ENCODE data around the gene PURA.
A peak's percentile ranks its signal among the peaks of the same experiment; 100 is the strongest.

Gene PURA

GRCh38 chr5:140113699-140114263, at the start of gene PURA:
PURA (plus strand) TSS chr5:140114109; CDS start chr5:140114182, 73 bp downstream.
- Histone ChIP-seq H3K4me3 (ENCODE audit: low read length) (peak within 1 kb of the TSS; percentile 68), H3K9me3 (ENCODE audit: low read length) (no peaks in the 10 kb centered on the region), H3K27me3 (ENCODE audit: insufficient read depth, low read length) (peaks cover 47% of the 10 kb centered on the region), H3K36me3 (ENCODE audit: insufficient read depth, low read length) (no peaks in the 10 kb centered on the region), H3K4me1 (ENCODE audit: insufficient read depth, low read length) (peaks cover 36% of the 10 kb centered on the region), H2AFZ (ENCODE audit: low read depth, low read length) (peak within 1 kb of the TSS; percentile 63)

- Histone ChIP-seq H3K4me1 (ENCODE audit: insufficient read depth, low read length) (no peaks in the 10 kb centered on the region), H3K9me3 (ENCODE audit: low read length) (no peaks in the 10 kb centered on the region), H3K36me3 (ENCODE audit: insufficient read depth, low read length) (no peaks in the 10 kb centered on the region), H2AFZ (ENCODE audit: low read depth, low read length) (no peak overlapping the region), H3K27me3 (ENCODE audit: insufficient read depth, low read length) (peaks cover 11% of the 10 kb centered on the region), H3K4me3 (ENCODE audit: low read length) (no peak overlapping the region)
Measured at GRCh38 chr5:140072812-140073211, 41.1 kb upstream of the PURA start.

- H2AFZ ChIP-seq (ENCODE audit: low read depth, low read length), result no peak overlapping the region
- no peaks in the 10 kb centered on the region for H3K9me3 ChIP-seq (ENCODE audit: low read length)
- H3K27me3 ChIP-seq (ENCODE audit: insufficient read depth, low read length), result peaks cover 10% of the 10 kb centered on the region
- no peaks in the 10 kb centered on the region for H3K4me1 ChIP-seq (ENCODE audit: insufficient read depth, low read length)
- no peaks in the 10 kb centered on the region for H3K36me3 ChIP-seq (ENCODE audit: insufficient read depth, low read length)
- no peak overlapping the region for H3K4me3 ChIP-seq (ENCODE audit: low read length)
Measured at GRCh38 chr5:140073296-140073695, 40.6 kb upstream of the PURA start.

- Histone ChIP-seq H3K36me3 (ENCODE audit: insufficient read depth, low read length) (no peaks in the 10 kb centered on the region), H3K27me3 (ENCODE audit: insufficient read depth, low read length) (peaks cover 4% of the 10 kb centered on the region), H3K4me1 (ENCODE audit: insufficient read depth, low read length) (no peaks in the 10 kb centered on the region), H3K9me3 (ENCODE audit: low read length) (no peaks in the 10 kb centered on the region), H2AFZ (ENCODE audit: low read depth, low read length) (no peak overlapping the region), H3K4me3 (ENCODE audit: low read length) (no peak overlapping the region)
Measured at GRCh38 chr5:140075371-140075770, 38.5 kb upstream of the PURA start.

GRCh38 chr5:140076142-140076541, 37.8 kb upstream of the PURA start:
- no peak overlapping the region for H2AFZ ChIP-seq (ENCODE audit: low read depth, low read length)
- no peaks in the 10 kb centered on the region for H3K36me3 ChIP-seq (ENCODE audit: insufficient read depth, low read length)
- peaks cover 4% of the 10 kb centered on the region for H3K27me3 ChIP-seq (ENCODE audit: insufficient read depth, low read length)
- no peaks in the 10 kb centered on the region for H3K4me1 ChIP-seq (ENCODE audit: insufficient read depth, low read length)
- no peak overlapping the region for H3K4me3 ChIP-seq (ENCODE audit: low read length)
- H3K9me3 ChIP-seq (ENCODE audit: low read length), result no peaks in the 10 kb centered on the region

- H3K27me3 ChIP-seq (ENCODE audit: insufficient read depth, low read length), result peaks cover 4% of the 10 kb centered on the region
- no peak overlapping the region for H2AFZ ChIP-seq (ENCODE audit: low read depth, low read length)
- H3K4me3 ChIP-seq (ENCODE audit: low read length), result no peak overlapping the region
- H3K9me3 ChIP-seq (ENCODE audit: low read length), result no peaks in the 10 kb centered on the region
- H3K4me1 ChIP-seq (ENCODE audit: insufficient read depth, low read length), result no peaks in the 10 kb centered on the region
- no peaks in the 10 kb centered on the region for H3K36me3 ChIP-seq (ENCODE audit: insufficient read depth, low read length)
Measured at GRCh38 chr5:140076788-140077187, 37.1 kb upstream of the PURA start.

- Histone ChIP-seq H2AFZ (ENCODE audit: low read depth, low read length) (no peak overlapping the region), H3K9me3 (ENCODE audit: low read length) (no peaks in the 10 kb centered on the region), H3K4me3 (ENCODE audit: low read length) (no peak overlapping the region), H3K36me3 (ENCODE audit: insufficient read depth, low read length) (no peaks in the 10 kb centered on the region), H3K27me3 (ENCODE audit: insufficient read depth, low read length) (peaks cover 19% of the 10 kb centered on the region), H3K4me1 (ENCODE audit: insufficient read depth, low read length) (no peaks in the 10 kb centered on the region)
Measured at GRCh38 chr5:140083120-140083519, 30.8 kb upstream of the PURA start.

GRCh38 chr5:140083650-140084049, 30.3 kb upstream of the PURA start:
- Histone ChIP-seq H3K36me3 (ENCODE audit: insufficient read depth, low read length) (no peaks in the 10 kb centered on the region), H3K4me1 (ENCODE audit: insufficient read depth, low read length) (no peaks in the 10 kb centered on the region), H3K4me3 (ENCODE audit: low read length) (no peak overlapping the region), H2AFZ (ENCODE audit: low read depth, low read length) (no peak overlapping the region), H3K27me3 (ENCODE audit: insufficient read depth, low read length) (peaks cover 19% of the 10 kb centered on the region), H3K9me3 (ENCODE audit: low read length) (no peaks in the 10 kb centered on the region)

- no peaks in the 10 kb centered on the region for H3K9me3 ChIP-seq (ENCODE audit: low read length)
- no peak overlapping the region for H3K4me3 ChIP-seq (ENCODE audit: low read length)
- H3K36me3 ChIP-seq (ENCODE audit: insufficient read depth, low read length), result no peaks in the 10 kb centered on the region
- H2AFZ ChIP-seq (ENCODE audit: low read depth, low read length), result no peak overlapping the region
- peaks cover 19% of the 10 kb centered on the region for H3K27me3 ChIP-seq (ENCODE audit: insufficient read depth, low read length)
- H3K4me1 ChIP-seq (ENCODE audit: insufficient read depth, low read length), result no peaks in the 10 kb centered on the region
Measured at GRCh38 chr5:140084541-140084940, 29.4 kb upstream of the PURA start.

GRCh38 chr5:140090251-140090650, 23.7 kb upstream of the PURA start:
- H3K9me3 ChIP-seq (ENCODE audit: low read length), result peaks cover 4% of the 10 kb centered on the region
- no peak overlapping the region for H3K4me3 ChIP-seq (ENCODE audit: low read length)
- H3K36me3 ChIP-seq (ENCODE audit: insufficient read depth, low read length), result no peaks in the 10 kb centered on the region
- H3K4me1 ChIP-seq (ENCODE audit: insufficient read depth, low read length), result no peaks in the 10 kb centered on the region
- no peak overlapping the region for H2AFZ ChIP-seq (ENCODE audit: low read depth, low read length)
- H3K27me3 ChIP-seq (ENCODE audit: insufficient read depth, low read length), result peaks cover 6% of the 10 kb centered on the region

- H3K27me3 ChIP-seq (ENCODE audit: insufficient read depth, low read length), result peaks cover 6% of the 10 kb centered on the region
- H2AFZ ChIP-seq (ENCODE audit: low read depth, low read length), result no peak overlapping the region
- H3K4me1 ChIP-seq (ENCODE audit: insufficient read depth, low read length), result no peaks in the 10 kb centered on the region
- H3K36me3 ChIP-seq (ENCODE audit: insufficient read depth, low read length), result no peaks in the 10 kb centered on the region
- H3K9me3 ChIP-seq (ENCODE audit: low read length), result peaks cover 4% of the 10 kb centered on the region
- H3K4me3 ChIP-seq (ENCODE audit: low read length), result no peak overlapping the region
Measured at GRCh38 chr5:140093179-140093578, 20.7 kb upstream of the PURA start.

- Histone ChIP-seq H2AFZ (ENCODE audit: low read depth, low read length) (no peak overlapping the region), H3K4me1 (ENCODE audit: insufficient read depth, low read length) (no peaks in the 10 kb centered on the region), H3K9me3 (ENCODE audit: low read length) (peaks cover 4% of the 10 kb centered on the region), H3K27me3 (ENCODE audit: insufficient read depth, low read length) (peaks cover 6% of the 10 kb centered on the region), H3K4me3 (ENCODE audit: low read length) (no peak overlapping the region), H3K36me3 (ENCODE audit: insufficient read depth, low read length) (no peaks in the 10 kb centered on the region)
Measured at GRCh38 chr5:140093866-140094265, 20.0 kb upstream of the PURA start.

- Histone ChIP-seq H3K36me3 (ENCODE audit: insufficient read depth, low read length) (no peaks in the 10 kb centered on the region), H3K9me3 (ENCODE audit: low read length) (peaks cover 3% of the 10 kb centered on the region), H3K4me1 (ENCODE audit: insufficient read depth, low read length) (no peaks in the 10 kb centered on the region), H3K4me3 (ENCODE audit: low read length) (no peak overlapping the region), H2AFZ (ENCODE audit: low read depth, low read length) (no peak overlapping the region), H3K27me3 (ENCODE audit: insufficient read depth, low read length) (peaks cover 6% of the 10 kb centered on the region)
Measured at GRCh38 chr5:140094889-140095288, 19.0 kb upstream of the PURA start.

GRCh38 chr5:140101179-140101578, 12.7 kb upstream of the PURA start:
- no peaks in the 10 kb centered on the region for H3K9me3 ChIP-seq (ENCODE audit: low read length)
- no peak overlapping the region for H3K4me3 ChIP-seq (ENCODE audit: low read length)
- no peaks in the 10 kb centered on the region for H3K36me3 ChIP-seq (ENCODE audit: insufficient read depth, low read length)
- no peak overlapping the region for H2AFZ ChIP-seq (ENCODE audit: low read depth, low read length)
- H3K4me1 ChIP-seq (ENCODE audit: insufficient read depth, low read length), result no peaks in the 10 kb centered on the region
- peaks cover 23% of the 10 kb centered on the region for H3K27me3 ChIP-seq (ENCODE audit: insufficient read depth, low read length)
